Measurements from ENCODE around the gene SYT9. TPM values are rescaled to one million over a fixed set of nuclear protein-coding genes. Genes with fewer than 3 reads are reported as not detected.

Gene SYT9
- total RNA-seq, 1 experiment from 2014 or later: not detected

GRCh38 chr11:7451952-7452494 lies 200.3 kb downstream of the SYT9 start:
- Mint-ChIP-seq H3K9me3 (ENCODE audit: low read depth, unreplicated experiment) (no peaks in the 10 kb centered on the region), H3K4me1 (ENCODE audit: low read depth, unreplicated experiment) (peaks cover 14% of the 10 kb centered on the region), H3K36me3 (ENCODE audit: insufficient read depth, unreplicated experiment) (no peaks in the 10 kb centered on the region), H3K27me3 (ENCODE audit: unreplicated experiment) (peaks cover 17% of the 10 kb centered on the region), H3K27ac (ENCODE audit: unreplicated experiment) (no peak overlapping the region), H3K4me3 (ENCODE audit: low read depth, unreplicated experiment) (no peak overlapping the region)
- no peak for TF ChIP-seq CTCF (IDR thresholded peaks at IDR 0.05; ENCODE audit: unreplicated experiment)
- CTCF ChIA-PET: no interaction called here
- intact Hi-C loops (cut with micrococcal nuclease; ENCODE audit: unreplicated experiment): no loop called here
- no peak for DNase-seq
- BruUV-seq (replicated peaks): no TSS peak

DNA sequence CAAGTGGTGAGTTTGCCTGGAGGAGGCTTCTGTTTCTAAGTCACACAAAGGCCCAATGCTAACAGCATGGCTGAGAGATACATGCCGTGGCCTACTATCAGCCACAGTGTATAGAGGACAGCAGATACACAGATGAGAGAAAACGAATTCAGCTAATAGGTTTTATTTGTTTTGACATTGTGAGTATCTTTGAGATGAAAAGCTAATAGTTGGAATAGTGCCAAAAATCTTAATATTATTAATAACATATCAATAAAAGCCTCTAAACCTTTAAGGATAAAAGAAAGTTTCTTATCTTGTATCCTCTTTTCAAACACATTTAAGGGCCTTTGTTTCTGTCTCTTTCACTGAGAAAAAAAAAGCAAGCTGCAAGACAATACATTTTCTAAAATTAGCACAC lies 203.2 kb downstream of the SYT9 start:
- Mint-ChIP-seq H3K27me3 (ENCODE audit: unreplicated experiment) (peaks cover 36% of the 10 kb centered on the region), H3K4me3 (ENCODE audit: low read depth, unreplicated experiment) (no peak overlapping the region), H3K27ac (ENCODE audit: unreplicated experiment) (no peak overlapping the region), H3K4me1 (ENCODE audit: low read depth, unreplicated experiment) (peaks cover 5% of the 10 kb centered on the region), H3K36me3 (ENCODE audit: insufficient read depth, unreplicated experiment) (no peaks in the 10 kb centered on the region), H3K9me3 (ENCODE audit: low read depth, unreplicated experiment) (peaks cover 2% of the 10 kb centered on the region)
- no peak for TF ChIP-seq CTCF (IDR thresholded peaks at IDR 0.05; ENCODE audit: unreplicated experiment)
- CTCF ChIA-PET: no interaction called here
- intact Hi-C loops (cut with micrococcal nuclease; ENCODE audit: unreplicated experiment): no loop called here
- no TSS peak for BruUV-seq (replicated peaks)
- no peak for DNase-seq

DNA sequence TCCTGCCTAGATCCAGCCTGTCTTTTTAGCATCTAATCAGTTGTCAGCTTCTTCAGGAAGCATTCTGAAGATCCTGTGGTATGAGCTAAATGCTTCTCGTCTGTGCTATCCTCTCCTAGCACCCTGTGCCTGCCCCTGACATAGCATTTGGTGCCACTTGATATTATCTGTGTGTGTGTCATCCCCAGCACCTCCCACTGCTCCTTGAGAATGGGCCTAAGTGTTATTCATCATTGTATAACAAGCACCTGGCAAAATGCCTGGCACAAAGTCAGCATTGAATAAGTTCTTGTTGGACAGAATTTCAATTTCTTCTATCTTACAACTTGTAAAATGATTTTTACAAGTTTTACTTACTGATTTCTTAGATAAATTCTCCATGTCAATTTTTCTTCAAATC lies 205.5 kb downstream of the SYT9 start:
- peaks cover 36% of the 10 kb centered on the region for H3K27me3 Mint-ChIP-seq (ENCODE audit: unreplicated experiment)
- H3K9me3 Mint-ChIP-seq (ENCODE audit: low read depth, unreplicated experiment): peaks cover 2% of the 10 kb centered on the region
- H3K27ac Mint-ChIP-seq (ENCODE audit: unreplicated experiment): no peak overlapping the region
- CTCF ChIA-PET: no interaction called here
- no peak for TF ChIP-seq CTCF (IDR thresholded peaks at IDR 0.05; ENCODE audit: unreplicated experiment)
- no peaks in the 10 kb centered on the region for H3K4me1 Mint-ChIP-seq (ENCODE audit: low read depth, unreplicated experiment)
- no peaks in the 10 kb centered on the region for H3K36me3 Mint-ChIP-seq (ENCODE audit: insufficient read depth, unreplicated experiment)
- no peak overlapping the region for H3K4me3 Mint-ChIP-seq (ENCODE audit: low read depth, unreplicated experiment)
- DNase-seq: no peak
- intact Hi-C loops (cut with micrococcal nuclease; ENCODE audit: unreplicated experiment): no loop called here
- BruUV-seq (replicated peaks): no TSS peak

DNA sequence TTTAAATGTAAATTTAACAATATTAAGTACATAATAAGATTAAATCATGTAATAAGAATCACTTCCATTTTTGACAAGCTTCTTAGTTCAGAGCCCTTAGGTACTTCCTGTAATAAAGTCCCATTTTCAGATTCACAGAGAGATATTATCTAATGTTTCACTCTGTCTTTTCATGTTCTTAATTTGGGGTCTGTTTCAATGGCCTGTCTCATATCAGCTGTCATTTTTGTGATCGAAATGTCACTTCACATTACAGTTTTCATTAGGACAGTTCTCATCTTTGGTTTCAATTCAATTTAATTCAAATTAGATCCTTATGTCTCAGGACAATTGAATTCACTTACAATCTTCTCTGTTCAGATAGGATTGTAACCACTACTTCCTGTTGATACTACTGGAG lies 211.0 kb downstream of the SYT9 start:
- intact Hi-C loops (cut with micrococcal nuclease; ENCODE audit: unreplicated experiment): no loop called here
- Mint-ChIP-seq H3K9me3 (ENCODE audit: low read depth, unreplicated experiment) (peaks cover 2% of the 10 kb centered on the region), H3K4me3 (ENCODE audit: low read depth, unreplicated experiment) (no peak overlapping the region), H3K36me3 (ENCODE audit: insufficient read depth, unreplicated experiment) (no peaks in the 10 kb centered on the region), H3K27ac (ENCODE audit: unreplicated experiment) (no peak overlapping the region), H3K4me1 (ENCODE audit: low read depth, unreplicated experiment) (no peaks in the 10 kb centered on the region), H3K27me3 (ENCODE audit: unreplicated experiment) (peaks cover 46% of the 10 kb centered on the region)
- DNase-seq: no peak
- BruUV-seq (replicated peaks): no TSS peak
- no peak for TF ChIP-seq CTCF (IDR thresholded peaks at IDR 0.05; ENCODE audit: unreplicated experiment)
- CTCF ChIA-PET: no interaction called here
